GM21619 (cell line): ENCODE results near the gene WASHC1.
"Not testable (repeated sequence)": the region's sequence is repeated elsewhere in the genome, so short reads cannot be mapped to it uniquely, and the experiment has no call there.

Source experiments
- ATAC-seq: cut with Tn5 transposase; IDR thresholded peaks from one replicate; pipeline ENCODE4 v1.9.1; 2021; ENCODE audit not compliant: unreplicated experiment

WASHC1 gene

GRCh38 chr9:29356-29755 lies at the start of gene WASHC1:
TSS of gene WASHC1 (minus strand) at chr9:29456. CDS start at chr9:24999, 4,457 bp downstream.
- ATAC-seq, result not testable (repeated sequence)

- not testable (repeated sequence) for ATAC-seq
Measured at GRCh38 chr9:78333-78732, 49.1 kb upstream of the WASHC1 start.

- ATAC-seq, result not testable (repeated sequence)
Measured at GRCh38 chr9:76389-76788, 47.1 kb upstream of the WASHC1 start.

GRCh38 chr9:73900-74525 lies 44.8 kb upstream of the WASHC1 start:
- not testable (repeated sequence) for ATAC-seq

- ATAC-seq, result not testable (repeated sequence)
Measured at GRCh38 chr9:73076-73899, 44.0 kb upstream of the WASHC1 start.

- peak; percentile 84 for ATAC-seq
Measured at GRCh38 chr9:63031-63629, 33.9 kb upstream of the WASHC1 start.

GRCh38 chr9:52678-53077 lies 23.4 kb upstream of the WASHC1 start:
- peak; percentile 87 for ATAC-seq

GRCh38 chr9:48190-48842 lies 19.1 kb upstream of the WASHC1 start:
- not testable (repeated sequence) for ATAC-seq

GRCh38 chr9:46639-47271 lies 17.5 kb upstream of the WASHC1 start:
- not testable (repeated sequence) for ATAC-seq

- not testable (repeated sequence) for ATAC-seq
Measured at GRCh38 chr9:46164-46563, 16.9 kb upstream of the WASHC1 start.

GRCh38 chr9:45180-45878 lies 16.1 kb upstream of the WASHC1 start:
- not testable (repeated sequence) for ATAC-seq

GRCh38 chr9:44416-44815 lies 15.2 kb upstream of the WASHC1 start:
- ATAC-seq, result not testable (repeated sequence)

GRCh38 chr9:43636-44035 lies 14.4 kb upstream of the WASHC1 start:
- ATAC-seq, result not testable (repeated sequence)

- ATAC-seq, result not testable (repeated sequence)
Measured at GRCh38 chr9:43116-43515, 13.9 kb upstream of the WASHC1 start.

GRCh38 chr9:41819-42218 lies 12.6 kb upstream of the WASHC1 start:
- not testable (repeated sequence) for ATAC-seq

- ATAC-seq, result not testable (repeated sequence)
Measured at GRCh38 chr9:41261-41676, 12.0 kb upstream of the WASHC1 start.

GRCh38 chr9:32308-32707 lies 3.1 kb upstream of the WASHC1 start:
- ATAC-seq, result not testable (repeated sequence)

GRCh38 chr9:28775-29174 lies 481 bp downstream of the WASHC1 start:
- not testable (repeated sequence) for ATAC-seq

GRCh38 chr9:21621-22020 lies 7.6 kb downstream of the WASHC1 start:
- not testable (repeated sequence) for ATAC-seq

- not testable (repeated sequence) for ATAC-seq
Measured at GRCh38 chr9:16875-17274, 12.4 kb downstream of the WASHC1 start.
